GM19455 (cell line): ENCODE results near the gene SPARCL1.
"Not testable (repeated sequence)": the region's sequence is repeated elsewhere in the genome, so short reads cannot be mapped to it uniquely, and the experiment has no call there.

Experiments
- ATAC-seq: cut with Tn5 transposase; IDR thresholded peaks from one replicate; pipeline ENCODE4 v1.9.1; 2021; ENCODE audit not compliant: unreplicated experiment

Gene SPARCL1

DNA sequence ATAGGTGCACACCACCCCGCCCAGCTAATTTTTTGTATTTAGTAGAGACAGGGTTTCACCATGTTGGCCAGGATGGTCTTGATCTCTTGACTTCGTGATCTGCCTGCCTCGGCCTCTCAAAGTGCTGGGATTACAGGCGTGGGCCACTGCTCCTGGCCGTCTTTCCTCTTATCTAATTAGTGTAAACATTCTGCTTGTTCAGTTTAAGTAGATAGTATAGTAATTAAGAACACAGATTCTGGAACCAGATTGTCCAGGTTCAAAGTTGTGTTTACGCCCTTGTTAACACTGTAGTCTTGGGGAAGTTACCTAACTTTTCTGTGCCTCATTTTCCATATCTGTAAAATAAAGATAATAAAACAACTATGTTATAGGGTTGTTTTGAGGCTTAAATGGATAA, 82.8 kb downstream of the SPARCL1 start:
- not testable (repeated sequence) for ATAC-seq

DNA sequence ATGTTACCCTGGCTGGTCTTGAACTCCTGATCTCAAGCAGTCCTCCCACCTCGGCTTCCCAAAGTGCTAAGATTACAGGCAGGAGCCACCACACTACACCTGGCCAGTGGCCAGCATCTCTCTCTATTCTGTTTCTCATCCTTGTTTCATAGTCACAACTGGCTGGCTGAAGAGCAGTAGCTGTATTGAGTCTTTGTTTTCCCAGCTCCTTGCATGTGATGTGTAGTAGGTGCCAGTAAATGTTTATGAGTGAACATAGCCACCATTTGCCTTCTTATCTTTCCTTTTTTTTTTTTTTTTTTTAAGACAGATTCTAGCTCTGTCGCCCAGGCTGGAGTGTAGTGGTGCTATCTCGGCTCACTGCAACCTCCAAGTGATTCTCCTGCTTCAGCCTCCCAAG, 83.2 kb downstream of the SPARCL1 start:
- ATAC-seq: no peak

DNA sequence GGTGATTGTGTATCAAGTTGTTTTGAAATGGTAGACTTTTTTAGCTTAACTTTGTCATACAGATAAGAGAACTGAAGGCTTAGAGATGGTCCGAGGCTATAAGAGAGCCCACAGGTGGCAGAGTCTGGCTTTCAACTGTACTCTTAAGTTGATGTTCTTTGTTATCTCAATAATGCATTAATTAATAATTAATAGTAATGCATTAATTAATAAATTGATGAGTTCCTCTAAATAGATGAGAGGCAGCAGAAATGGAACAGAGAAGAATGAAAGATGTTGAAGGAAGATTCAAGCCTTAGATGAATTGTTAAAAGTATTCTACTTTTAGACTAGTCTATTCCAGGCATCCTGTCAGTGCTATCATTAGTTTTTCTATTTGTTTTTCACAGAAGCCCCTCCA, 84.4 kb downstream of the SPARCL1 start:
- ATAC-seq: no peak

DNA sequence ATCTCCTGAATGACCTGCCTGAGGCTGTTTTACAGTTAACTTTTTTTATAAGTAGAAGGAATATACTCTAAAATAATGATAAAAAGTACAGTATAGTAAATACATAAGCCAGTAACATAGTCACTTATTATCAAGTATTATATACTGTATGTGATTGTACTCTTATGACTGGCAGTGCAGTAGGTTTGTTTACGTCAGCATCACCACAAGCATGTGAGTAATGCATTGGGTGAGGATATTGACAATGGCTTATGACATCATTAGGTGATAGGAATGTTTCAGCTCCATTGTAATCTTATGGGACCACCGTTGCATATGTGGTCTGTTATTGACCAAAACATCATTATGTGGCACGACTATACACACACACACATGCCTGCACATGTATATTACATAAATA, 86.3 kb downstream of the SPARCL1 start:
- no peak for ATAC-seq

DNA sequence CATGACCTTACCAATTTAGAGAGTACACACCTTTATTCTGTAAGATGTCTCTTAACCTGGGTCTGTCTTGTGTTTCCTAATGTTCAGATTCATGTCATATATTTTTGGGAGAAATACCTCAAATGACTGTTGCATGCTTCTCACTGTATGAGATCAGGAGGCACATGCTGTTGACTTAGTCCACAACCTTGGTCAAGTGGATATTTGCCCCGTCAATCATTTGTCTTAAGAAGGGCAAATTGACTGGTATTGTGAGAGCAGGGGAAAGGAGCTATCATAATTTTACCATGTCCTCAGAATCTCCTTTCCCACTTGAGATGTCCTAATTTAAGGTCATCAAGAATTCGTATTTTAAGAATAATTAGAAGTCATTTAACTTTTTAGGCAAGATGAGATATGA, 95.8 kb downstream of the SPARCL1 start:
- ATAC-seq: no peak

DNA sequence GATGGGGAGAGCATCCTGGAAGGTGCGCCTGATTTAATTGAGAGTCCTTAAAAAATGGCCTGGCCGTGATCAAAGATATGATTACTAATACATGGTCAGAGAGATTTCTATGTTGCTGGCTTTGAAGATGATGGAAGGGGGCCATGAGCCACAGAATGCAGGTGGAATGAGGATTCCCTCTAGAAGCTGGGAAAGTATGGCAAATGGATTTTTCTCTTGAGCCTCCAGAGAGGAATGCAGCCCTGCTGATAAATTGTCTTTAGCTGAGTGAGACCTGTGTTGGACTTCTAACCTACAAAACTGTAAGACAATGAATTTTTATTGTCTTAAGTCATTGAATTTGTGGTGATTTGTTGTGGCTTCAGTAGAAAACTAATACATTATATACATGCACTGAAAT, 99.1 kb downstream of the SPARCL1 start:
- ATAC-seq: no peak

DNA sequence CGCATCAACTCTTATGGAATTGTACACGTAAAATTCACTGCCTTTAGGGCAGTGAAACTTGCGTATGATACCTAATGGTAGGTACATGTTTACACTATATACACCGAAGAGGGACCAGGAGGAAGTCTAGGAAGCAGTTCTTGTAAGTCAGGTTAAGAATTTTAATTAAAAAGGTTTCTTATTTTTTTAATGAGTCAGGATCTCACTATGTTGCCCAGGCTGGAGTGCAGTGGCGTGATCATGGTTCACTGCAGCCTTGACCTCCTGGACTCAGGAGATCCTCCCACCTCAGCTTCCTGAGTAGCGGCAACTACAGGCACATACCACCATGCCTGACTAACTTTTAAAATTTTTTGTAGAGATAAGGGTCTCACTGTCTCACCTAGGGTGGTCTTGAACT, 100.2 kb downstream of the SPARCL1 start:
- no peak for ATAC-seq

DNA sequence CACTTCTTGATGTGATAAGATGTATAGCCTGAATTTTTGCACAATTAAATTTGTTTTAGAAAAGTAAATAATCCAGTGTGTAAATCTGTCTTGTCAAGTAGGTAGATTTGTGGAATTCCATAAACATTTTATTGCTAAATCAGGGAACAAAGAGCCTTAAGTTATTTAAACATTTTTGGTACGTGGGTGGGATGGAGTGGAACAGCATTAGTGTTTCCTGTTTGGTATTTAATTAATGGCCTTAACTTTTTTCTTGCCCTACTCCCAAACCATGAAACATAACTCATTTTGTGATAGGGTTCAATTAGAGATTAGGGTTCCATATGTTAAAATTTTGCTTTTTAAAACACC, 101.7 kb downstream of the SPARCL1 start:
- no peak for ATAC-seq

DNA sequence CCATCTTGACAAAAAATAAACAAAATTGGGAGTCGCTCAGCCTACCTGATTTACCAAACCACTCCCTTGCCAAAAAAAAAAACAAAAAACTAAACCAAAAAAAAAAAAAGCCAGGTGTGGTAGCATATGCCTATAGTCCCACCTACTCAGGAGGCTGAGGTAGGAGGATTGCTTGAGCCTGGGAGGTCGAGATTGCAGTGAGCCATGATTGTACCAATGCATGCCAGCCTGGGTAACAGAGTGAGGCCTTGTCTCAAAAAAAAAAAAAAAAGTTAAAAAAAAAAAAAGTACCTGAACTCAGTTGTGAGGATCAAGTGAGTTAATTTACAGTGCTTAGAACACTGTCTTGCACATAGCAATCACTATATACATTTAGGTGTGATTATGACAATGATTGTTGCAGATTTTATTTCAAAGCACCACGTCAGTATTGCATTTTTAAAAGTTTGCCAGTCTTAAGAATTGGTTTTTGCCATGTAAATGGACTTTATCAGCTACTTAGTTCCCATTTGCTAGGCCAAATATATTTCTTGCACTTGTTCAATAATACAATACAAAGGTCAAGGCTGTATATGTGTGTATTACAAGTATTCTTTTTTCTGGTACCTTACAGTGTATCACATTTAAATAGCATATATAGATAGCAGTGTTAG, 102.2 kb downstream of the SPARCL1 start:
- ATAC-seq: no peak

DNA sequence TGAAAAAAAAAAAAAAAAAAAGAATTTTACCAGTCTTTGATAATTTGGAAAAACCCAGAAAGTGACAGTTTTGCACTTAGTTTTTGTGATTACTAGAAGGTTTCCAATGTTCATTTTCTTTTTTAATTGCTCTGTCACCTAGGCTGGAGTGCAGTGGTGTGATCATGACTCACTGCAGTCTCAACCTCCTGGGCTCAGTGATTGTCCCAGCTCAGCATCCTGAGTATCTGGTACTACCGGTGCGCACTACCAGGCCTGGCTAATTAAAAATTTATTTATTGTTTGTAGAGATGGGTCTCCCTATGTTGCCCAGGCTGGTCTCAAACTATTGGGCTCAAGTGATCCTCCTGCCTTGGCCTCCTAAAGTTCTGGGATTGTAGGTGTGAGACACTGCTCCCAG, 103.5 kb downstream of the SPARCL1 start:
- no peak for ATAC-seq

DNA sequence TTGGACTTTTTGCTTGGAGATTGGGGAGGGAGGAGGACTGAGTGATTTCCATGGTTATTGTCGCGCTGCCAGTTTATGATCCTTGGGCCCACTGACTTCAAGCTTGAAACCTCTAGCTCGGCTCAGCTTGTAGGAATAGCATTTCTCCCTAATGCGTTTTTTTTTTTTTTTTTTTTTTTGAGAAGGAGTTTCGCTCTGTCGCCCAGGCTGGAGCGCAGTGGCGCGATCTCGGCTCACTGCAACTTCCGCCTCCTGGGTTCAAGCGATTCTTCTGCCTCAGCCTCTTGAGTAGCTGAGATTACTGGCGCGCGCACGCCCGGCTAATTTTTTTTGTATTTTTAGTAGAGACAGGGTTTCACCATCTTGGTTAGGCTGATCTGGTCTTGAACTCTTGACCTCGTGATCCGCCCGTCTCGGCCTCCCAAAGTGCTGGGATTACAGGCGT, 105.1 kb downstream of the SPARCL1 start:
- not testable (repeated sequence) for ATAC-seq
